SK-N-SH (cell line): ENCODE data around the gene BSPRY. TPM values are rescaled to one million over a fixed set of nuclear protein-coding genes. Genes with fewer than 3 reads are reported as not detected.
A peak's percentile ranks its signal among the peaks of the same experiment; 100 is the strongest.

Experiments
- CTCF ChIA-PET: fragments of 300-600, 350-600 bp; formaldehyde crosslinking; extraction: SDS; loops from one replicate; lab custom pipeline; 2021; lab: Yijun Ruan, JAX
- POLR2A ChIA-PET: fragments of 350-600 bp; sonication (Branson Sonifier 250); formaldehyde crosslinking; extraction: SDS; loops from one replicate; lab custom pipeline; 2020; ENCODE audit warnings: antibody characterized with exemption, inconsistent platforms; lab: Yijun Ruan, JAX
- DNase-seq: peaks from one replicate; pipeline ENCODE4 v3.0.0; 2012
- H2AFZ ChIP-seq: fragments of 200-600 bp; sonication (generic); 2 replicates; pipeline ENCODE4 v1.8.1; 2016; ENCODE audit warnings: antibody characterized with exemption, mild to moderate bottlenecking, low read depth
- H3F3A ChIP-seq: fragments of 200-600 bp; sonication (generic); replicated peaks from 2 replicates; pipeline ENCODE3; 2016; ENCODE audit warnings: antibody characterized with exemption, mild to moderate bottlenecking; ENCODE audit not compliant: insufficient read depth
- H3K27ac ChIP-seq, 2 experiments: fragments of 200-500 bp in 1 of 2; fragments of 200-600 bp in 1 of 2; sonication (Bioruptor generic) in 1 of 2; sonication (generic), shearing (Covaris generic) in 1 of 2; 2 replicates each; pipeline versions ENCODE4 v1.5.1 to v1.6.1; 2014 to 2016; ENCODE audit warnings: low read depth in 2 of 2, inconsistent platforms in 1 of 2, low read length in 1 of 2, mild to moderate bottlenecking in 1 of 2, mixed read lengths in 1 of 2
- H3K27me3 ChIP-seq: fragments of 200-600 bp; sonication (generic), shearing (Covaris generic); 2 replicates; pipeline ENCODE4 v1.6.1; 2016; ENCODE audit warnings: mixed run types; ENCODE audit not compliant: insufficient read depth
- H3K36me3 ChIP-seq, 2 experiments: fragments of 200-500 bp in 1 of 2; fragments of 200-600 bp in 1 of 2; sonication (Bioruptor generic) in 1 of 2; sonication (generic) in 1 of 2; replicated peaks in 1 of 2; 2 replicates each; pipeline versions ENCODE3 to v1.5.1; 2014 to 2016; ENCODE audit warnings: low read length in 1 of 2, mild to moderate bottlenecking in 1 of 2; ENCODE audit not compliant: insufficient read depth in 2 of 2, control insufficient read depth in 1 of 2
- H3K4me1 ChIP-seq, 2 experiments: fragments of 200-500 bp in 1 of 2; fragments of 200-600 bp in 1 of 2; sonication (Bioruptor generic) in 1 of 2; sonication (generic), shearing (Covaris generic) in 1 of 2; 2 replicates each; pipeline versions ENCODE4 v1.5.1 to v1.6.1; 2014 to 2016; ENCODE audit warnings: low read depth in 1 of 2, low read length in 1 of 2, mixed run types in 1 of 2; ENCODE audit not compliant: insufficient read depth in 2 of 2, control insufficient read depth in 1 of 2
- H3K4me2 ChIP-seq: fragments of 200-600 bp; sonication (generic), shearing (Covaris generic); 2 replicates; pipeline ENCODE4 v1.6.1; 2017; ENCODE audit warnings: mixed run types
- H3K4me3 ChIP-seq, 2 experiments: fragments of 200-500 bp in 1 of 2; fragments of 200-600 bp in 1 of 2; sonication (Bioruptor generic) in 1 of 2; sonication (generic), shearing (Covaris generic) in 1 of 2; 2 replicates each; pipeline versions ENCODE4 v1.5.1 to v1.8.1; 2014 to 2016; ENCODE audit warnings: low read depth in 2 of 2, inconsistent platforms in 1 of 2, low read length in 1 of 2, mild to moderate bottlenecking in 1 of 2, mixed read lengths in 1 of 2, moderate library complexity in 1 of 2
- H3K79me2 ChIP-seq: fragments of 200-600 bp; sonication (generic); 2 replicates; pipeline ENCODE4 v1.8.1; 2017; ENCODE audit warnings: mild to moderate bottlenecking; ENCODE audit not compliant: insufficient read depth
- H3K9ac ChIP-seq: fragments of 200-600 bp; sonication (generic); 2 replicates; pipeline ENCODE4 v1.6.1; 2017; ENCODE audit warnings: mixed run types
- H3K9me2 ChIP-seq: fragments of 200-600 bp; sonication (generic); 2 replicates; pipeline ENCODE4 v1.6.1; 2017; ENCODE audit warnings: mixed run types
- H3K9me3 ChIP-seq: fragments of 200-600 bp; sonication (generic); 2 replicates; pipeline ENCODE4 v1.6.1; 2017; ENCODE audit warnings: mixed run types, mild to moderate bottlenecking, moderate library complexity
- H4K20me1 ChIP-seq: fragments of 200-600 bp; sonication (generic); 2 replicates; pipeline ENCODE4 v1.6.1; 2017; ENCODE audit warnings: mild to moderate bottlenecking, mixed run types; ENCODE audit not compliant: insufficient read depth
- CHD2 ChIP-seq: fragments of 150-350 bp; IDR thresholded peaks from 2 replicates; pipeline ENCODE4 v1.6.1; 2018; ENCODE audit warnings: low read length; ENCODE audit not compliant: partially characterized antibody
- ELF1 ChIP-seq: IDR thresholded peaks from 2 replicates; pipeline ENCODE4 v1.4.0; 2012
- FOXJ3 ChIP-seq: sonication (generic); formaldehyde crosslinking; IDR thresholded peaks from 2 replicates; pipeline ENCODE4 v1.5.1; 2020; ENCODE audit warnings: mild to moderate bottlenecking, missing genetic modification reagents
- FOXM1 ChIP-seq: IDR thresholded peaks from 2 replicates; pipeline ENCODE4 v1.4.0; 2012; ENCODE audit warnings: low read depth, mild to moderate bottlenecking
- GATA2 ChIP-seq: sonication (generic); formaldehyde crosslinking; IDR thresholded peaks from 2 replicates; pipeline ENCODE4 v1.5.0; 2020; ENCODE audit warnings: mild to moderate bottlenecking, missing genetic modification reagents
- MEF2A ChIP-seq: IDR thresholded peaks from 2 replicates; pipeline ENCODE4 v1.4.0; 2012; ENCODE audit warnings: low read depth, borderline replicate concordance
- NFIC ChIP-seq: IDR thresholded peaks from 2 replicates; pipeline ENCODE4 v1.4.0; 2012; ENCODE audit warnings: borderline replicate concordance
- POLR2AphosphoS5 ChIP-seq: IDR thresholded peaks from 2 replicates; pipeline ENCODE4 v1.6.1; 2012; ENCODE audit warnings: low read depth, low read length
- RAD21 ChIP-seq: IDR thresholded peaks from 2 replicates; pipeline ENCODE4 v1.6.1; 2012; ENCODE audit warnings: mild to moderate bottlenecking, low read length
- RXRA ChIP-seq: IDR thresholded peaks from 2 replicates; pipeline ENCODE4 v1.4.0; 2012; ENCODE audit warnings: low read depth, mild to moderate bottlenecking, borderline replicate concordance
- SMC3 ChIP-seq: IDR thresholded peaks from 2 replicates; pipeline ENCODE4 v1.6.1; 2012; ENCODE audit warnings: low read depth, low read length, improper control_type of control experiment
- TAF1 ChIP-seq: IDR thresholded peaks from 2 replicates; pipeline ENCODE4 v1.6.1; 2012; ENCODE audit warnings: low read depth, mild to moderate bottlenecking, low read length, moderate library complexity, borderline replicate concordance
- TCF12 ChIP-seq: IDR thresholded peaks from 2 replicates; pipeline ENCODE4 v1.4.0; 2012
- TEAD4 ChIP-seq: IDR thresholded peaks from 2 replicates; pipeline ENCODE4 v1.4.0; 2012; ENCODE audit warnings: mild to moderate bottlenecking, borderline replicate concordance; ENCODE audit not compliant: insufficient read depth
- YY1 ChIP-seq: IDR thresholded peaks from 2 replicates; pipeline ENCODE4 v1.4.0; 2012; ENCODE audit warnings: low read depth, mild to moderate bottlenecking
- WGBS: methylation state at CpG from one replicate; pipeline ENCODE4 v1.1.6; 2017; ENCODE audit warnings: low lambda C conversion rate; 5-methylcytosine and 5-hydroxymethylcytosine counted together
- polyA plus RNA-seq, 3 experiments: library from polyadenylated mRNA; depleted of rRNA; stranded (reverse); fragments of >200 nt; gene quantifications; 2 replicates each; pipeline ENCODE4 v1.2.3, GENCODE V29; 2012
- TF ChIP-seq, protein P1 (sequence below): fragments of 150-350 bp; IDR thresholded peaks from 2 replicates; pipeline ENCODE4 v1.6.1; 2017; ENCODE audit warnings: antibody characterized with exemption, low read length, low read depth, borderline replicate concordance
- TF ChIP-seq, protein P2 (sequence below): IDR thresholded peaks from 2 replicates; pipeline ENCODE4 v1.4.0; 2012; ENCODE audit warnings: low read depth, borderline replicate concordance
- TF ChIP-seq, protein P3 (sequence below): IDR thresholded peaks from 2 replicates; pipeline ENCODE4 v1.4.0; 2012; ENCODE audit warnings: low read depth
- TF ChIP-seq, protein P4 (sequence below): fragments of 150-350 bp; IDR thresholded peaks from 2 replicates; pipeline ENCODE4 v1.6.1; 2016; ENCODE audit warnings: mild to moderate bottlenecking, low read depth, low read length
- TF ChIP-seq, protein P5 (sequence below): fragments of 200-600 bp; sonication (generic); IDR thresholded peaks from 2 replicates; pipeline ENCODE4 v1.6.1; 2017; ENCODE audit warnings: antibody characterized with exemption, mild to moderate bottlenecking, moderate library complexity

The BSPRY gene
- polyA plus RNA-seq, 1 of the 3 experiments (the other 2 are of a cell fraction), result not detected

DNA sequence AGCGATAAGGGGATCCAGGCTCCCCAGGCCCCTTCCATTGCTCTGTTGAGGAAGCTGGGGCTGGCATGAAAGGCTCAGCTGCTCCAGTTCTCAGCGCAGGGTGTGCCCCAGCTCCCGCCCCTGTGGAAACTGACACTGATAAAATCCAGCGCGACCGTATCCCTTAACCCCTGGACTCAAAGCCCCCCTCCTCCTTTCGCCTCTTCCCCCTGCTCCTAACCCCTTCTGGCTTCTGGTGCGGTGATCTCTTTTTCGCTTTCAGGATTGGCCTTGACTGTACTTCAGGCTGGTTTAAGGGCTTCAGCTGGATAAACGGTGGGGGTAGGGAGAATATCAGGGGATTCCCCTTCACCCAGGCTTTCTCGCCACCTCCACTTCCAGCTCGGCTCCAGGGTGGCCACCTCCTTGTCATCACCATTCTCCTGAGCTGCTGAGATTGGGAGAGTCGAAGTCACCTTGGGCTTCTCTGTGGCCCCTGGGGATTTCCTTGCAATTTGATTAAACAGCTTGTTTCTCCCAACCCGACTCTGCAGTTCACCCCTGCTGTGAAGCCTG is 843 bp downstream of the BSPRY start:
- no peaks in the 10 kb centered on the region for H3K79me2 ChIP-seq
- no peaks in the 10 kb centered on the region for H3K36me3 ChIP-seq
- H3K9me2 ChIP-seq, result no peaks in the 10 kb centered on the region
- CTCF ChIA-PET, result interaction anchor here (1.1 to 2.1 kb wide), 5 partner anchors 12 to 76 kb away, joined by 3 to 6 read pairs (median 5); partner anchors contain the start of gene ALAD
- H3K9me3 ChIP-seq, result no peaks in the 10 kb centered on the region
- H3K9ac ChIP-seq, result no peak overlapping the region
- 45% methylated on average over 14 of the region's 14 CpGs for WGBS
- DNase-seq, result peak; percentile 40
- no peaks in the 10 kb centered on the region for H3F3A ChIP-seq
- H3K4me2 ChIP-seq, result peak overlapping the region; percentile 55; the same call in 1 of the 2 replicates
- no peak overlapping the region for H3K27ac ChIP-seq
- peak overlapping the region in 1 of 2 experiments; percentile 51; a peak in 2 of 4 replicates for H3K4me3 ChIP-seq
- no peak overlapping the region for H2AFZ ChIP-seq
- H4K20me1 ChIP-seq, result no peaks in the 10 kb centered on the region
- peaks cover 29% of the 10 kb centered on the region for H3K27me3 ChIP-seq
- POLR2A ChIA-PET, result interaction anchor here (1.6 to 3.8 kb wide), 2 partner anchors 10 to 75 kb away, joined by 3 to 21 read pairs; partner anchors contain the start of genes CDC26, PRPF4 and WDR31
- TF ChIP-seq YY1 (no peak), NFIC (no peak), POLR2AphosphoS5 (no peak), TAF1 (no peak), FOXJ3 (CRISPR knock-in tag) (no peak), RAD21 (no peak), RXRA (no peak), MEF2A (no peak), FOXM1 (no peak), TEAD4 (no peak), SMC3 (no peak), GATA2 (CRISPR knock-in tag) (no peak), CHD2 (no peak), TCF12 (no peak), ELF1 (no peak)
- TF ChIP-seq, protein P1, sequence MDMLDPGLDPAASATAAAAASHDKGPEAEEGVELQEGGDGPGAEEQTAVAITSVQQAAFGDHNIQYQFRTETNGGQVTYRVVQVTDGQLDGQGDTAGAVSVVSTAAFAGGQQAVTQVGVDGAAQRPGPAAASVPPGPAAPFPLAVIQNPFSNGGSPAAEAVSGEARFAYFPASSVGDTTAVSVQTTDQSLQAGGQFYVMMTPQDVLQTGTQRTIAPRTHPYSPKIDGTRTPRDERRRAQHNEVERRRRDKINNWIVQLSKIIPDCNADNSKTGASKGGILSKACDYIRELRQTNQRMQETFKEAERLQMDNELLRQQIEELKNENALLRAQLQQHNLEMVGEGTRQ, result no peak
- TF ChIP-seq, protein P2, sequence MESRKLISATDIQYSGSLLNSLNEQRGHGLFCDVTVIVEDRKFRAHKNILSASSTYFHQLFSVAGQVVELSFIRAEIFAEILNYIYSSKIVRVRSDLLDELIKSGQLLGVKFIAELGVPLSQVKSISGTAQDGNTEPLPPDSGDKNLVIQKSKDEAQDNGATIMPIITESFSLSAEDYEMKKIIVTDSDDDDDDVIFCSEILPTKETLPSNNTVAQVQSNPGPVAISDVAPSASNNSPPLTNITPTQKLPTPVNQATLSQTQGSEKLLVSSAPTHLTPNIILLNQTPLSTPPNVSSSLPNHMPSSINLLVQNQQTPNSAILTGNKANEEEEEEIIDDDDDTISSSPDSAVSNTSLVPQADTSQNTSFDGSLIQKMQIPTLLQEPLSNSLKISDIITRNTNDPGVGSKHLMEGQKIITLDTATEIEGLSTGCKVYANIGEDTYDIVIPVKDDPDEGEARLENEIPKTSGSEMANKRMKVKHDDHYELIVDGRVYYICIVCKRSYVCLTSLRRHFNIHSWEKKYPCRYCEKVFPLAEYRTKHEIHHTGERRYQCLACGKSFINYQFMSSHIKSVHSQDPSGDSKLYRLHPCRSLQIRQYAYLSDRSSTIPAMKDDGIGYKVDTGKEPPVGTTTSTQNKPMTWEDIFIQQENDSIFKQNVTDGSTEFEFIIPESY, result no peak
- TF ChIP-seq, protein P3, sequence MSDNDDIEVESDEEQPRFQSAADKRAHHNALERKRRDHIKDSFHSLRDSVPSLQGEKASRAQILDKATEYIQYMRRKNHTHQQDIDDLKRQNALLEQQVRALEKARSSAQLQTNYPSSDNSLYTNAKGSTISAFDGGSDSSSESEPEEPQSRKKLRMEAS, result no peak
- TF ChIP-seq, protein P4, sequence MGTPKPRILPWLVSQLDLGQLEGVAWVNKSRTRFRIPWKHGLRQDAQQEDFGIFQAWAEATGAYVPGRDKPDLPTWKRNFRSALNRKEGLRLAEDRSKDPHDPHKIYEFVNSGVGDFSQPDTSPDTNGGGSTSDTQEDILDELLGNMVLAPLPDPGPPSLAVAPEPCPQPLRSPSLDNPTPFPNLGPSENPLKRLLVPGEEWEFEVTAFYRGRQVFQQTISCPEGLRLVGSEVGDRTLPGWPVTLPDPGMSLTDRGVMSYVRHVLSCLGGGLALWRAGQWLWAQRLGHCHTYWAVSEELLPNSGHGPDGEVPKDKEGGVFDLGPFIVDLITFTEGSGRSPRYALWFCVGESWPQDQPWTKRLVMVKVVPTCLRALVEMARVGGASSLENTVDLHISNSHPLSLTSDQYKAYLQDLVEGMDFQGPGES, result no peak
- TF ChIP-seq, protein P5, sequence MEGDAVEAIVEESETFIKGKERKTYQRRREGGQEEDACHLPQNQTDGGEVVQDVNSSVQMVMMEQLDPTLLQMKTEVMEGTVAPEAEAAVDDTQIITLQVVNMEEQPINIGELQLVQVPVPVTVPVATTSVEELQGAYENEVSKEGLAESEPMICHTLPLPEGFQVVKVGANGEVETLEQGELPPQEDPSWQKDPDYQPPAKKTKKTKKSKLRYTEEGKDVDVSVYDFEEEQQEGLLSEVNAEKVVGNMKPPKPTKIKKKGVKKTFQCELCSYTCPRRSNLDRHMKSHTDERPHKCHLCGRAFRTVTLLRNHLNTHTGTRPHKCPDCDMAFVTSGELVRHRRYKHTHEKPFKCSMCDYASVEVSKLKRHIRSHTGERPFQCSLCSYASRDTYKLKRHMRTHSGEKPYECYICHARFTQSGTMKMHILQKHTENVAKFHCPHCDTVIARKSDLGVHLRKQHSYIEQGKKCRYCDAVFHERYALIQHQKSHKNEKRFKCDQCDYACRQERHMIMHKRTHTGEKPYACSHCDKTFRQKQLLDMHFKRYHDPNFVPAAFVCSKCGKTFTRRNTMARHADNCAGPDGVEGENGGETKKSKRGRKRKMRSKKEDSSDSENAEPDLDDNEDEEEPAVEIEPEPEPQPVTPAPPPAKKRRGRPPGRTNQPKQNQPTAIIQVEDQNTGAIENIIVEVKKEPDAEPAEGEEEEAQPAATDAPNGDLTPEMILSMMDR, result no peak
- H3K4me1 ChIP-seq, result peaks cover 0 to 13% of the 10 kb centered on the region in 2 experiments; a peak in 1 of 4 replicates
